Measurements from ENCODE around the gene PRELID1. TPM values are rescaled to one million over a fixed set of nuclear protein-coding genes. Genes with fewer than 3 reads are reported as not detected.
"Not testable (repeated sequence)": the region's sequence is repeated elsewhere in the genome, so short reads cannot be mapped to it uniquely, and the experiment has no call there.

Gene PRELID1
- total RNA-seq = 49.8 TPM
- long read RNA-seq, transcript PRELID1-201 (5 exons, 1,261 nt) = major isoform, 129 of 135 reads
- long read RNA-seq, partial matches to known transcripts = 2 of 135 reads
- long read RNA-seq, other reads (novel, unspliced or antisense) = 3 of 135 reads

GRCh38 chr5:177303121-177303924 lies at the start of gene PRELID1, which contains the start of gene RAB24:
Gene PRELID1 (plus strand): TSS chr5:177303799. CDS start chr5:177303986, 187 bp downstream.
Gene RAB24 (minus strand): TSS chr5:177303719. CDS start chr5:177303288, 431 bp downstream.
- intact Hi-C loops (cut with DNase I) = loop anchor here (5.0 kb wide), 2 partner anchors 171 to 191 kb away; partner anchors contain the start of gene NSD1

GRCh38 chr5:177256296-177256695 lies 47.3 kb upstream of the PRELID1 start:
- no peak for DNase-seq (ENCODE audit: low spot score)
- intact Hi-C loops (cut with DNase I) = no loop called here

More at GRCh38 chr5:177303121-177303924, at the start of gene PRELID1, which contains the start of gene RAB24:
- peak; percentile 95 for DNase-seq (ENCODE audit: low spot score)

GRCh38 chr5:177258711-177259110 lies 44.9 kb upstream of the PRELID1 start:
- DNase-seq (ENCODE audit: low spot score); intact Hi-C loops (cut with DNase I): not testable (repeated sequence)

GRCh38 chr5:177260961-177261360 lies 42.6 kb upstream of the PRELID1 start:
- intact Hi-C loops (cut with DNase I) = no loop called here
- no peak for DNase-seq (ENCODE audit: low spot score)

- DNase-seq (ENCODE audit: low spot score) = no peak
- intact Hi-C loops (cut with DNase I) = no loop called here
Observed at GRCh38 chr5:177261510-177261909, 42.1 kb upstream of the PRELID1 start.

- no peak for DNase-seq (ENCODE audit: low spot score)
- intact Hi-C loops (cut with DNase I) = no loop called here
Observed at GRCh38 chr5:177264178-177264577, 39.4 kb upstream of the PRELID1 start.

GRCh38 chr5:177265395-177265794 lies 38.2 kb upstream of the PRELID1 start:
- intact Hi-C loops (cut with DNase I) = no loop called here

GRCh38 chr5:177269232-177269895 lies 34.2 kb upstream of the PRELID1 start:
- intact Hi-C loops (cut with DNase I) = no loop called here
- DNase-seq (ENCODE audit: low spot score) = no peak

More at GRCh38 chr5:177265395-177265794, 38.2 kb upstream of the PRELID1 start:
- DNase-seq (ENCODE audit: low spot score) = no peak

GRCh38 chr5:177269976-177270375 lies 33.6 kb upstream of the PRELID1 start:
- intact Hi-C loops (cut with DNase I) = no loop called here
- DNase-seq (ENCODE audit: low spot score) = no peak

GRCh38 chr5:177270653-177271052 lies 32.9 kb upstream of the PRELID1 start:
- intact Hi-C loops (cut with DNase I) = no loop called here
- DNase-seq (ENCODE audit: low spot score) = no peak

- DNase-seq (ENCODE audit: low spot score) = no peak
- intact Hi-C loops (cut with DNase I) = no loop called here
Observed at GRCh38 chr5:177271113-177271512, 32.5 kb upstream of the PRELID1 start.

GRCh38 chr5:177275883-177276282 lies 27.7 kb upstream of the PRELID1 start:
- intact Hi-C loops (cut with DNase I) = no loop called here
- no peak for DNase-seq (ENCODE audit: low spot score)

- intact Hi-C loops (cut with DNase I) = no loop called here
- no peak for DNase-seq (ENCODE audit: low spot score)
Observed at GRCh38 chr5:177276886-177277285, 26.7 kb upstream of the PRELID1 start.

GRCh38 chr5:177288191-177288590 lies 15.4 kb upstream of the PRELID1 start:
- intact Hi-C loops (cut with DNase I) = no loop called here

GRCh38 chr5:177290816-177291596 lies 12.6 kb upstream of the PRELID1 start:
- intact Hi-C loops (cut with DNase I) = no loop called here
- DNase-seq (ENCODE audit: low spot score) = no peak

More at GRCh38 chr5:177288191-177288590, 15.4 kb upstream of the PRELID1 start:
- DNase-seq (ENCODE audit: low spot score) = no peak

GRCh38 chr5:177291735-177292134 lies 11.9 kb upstream of the PRELID1 start:
- intact Hi-C loops (cut with DNase I) = no loop called here
- no peak for DNase-seq (ENCODE audit: low spot score)

GRCh38 chr5:177293819-177294581 lies 9.6 kb upstream of the PRELID1 start:
- no peak for DNase-seq (ENCODE audit: low spot score)
- intact Hi-C loops (cut with DNase I) = no loop called here

GRCh38 chr5:177294632-177295031 lies 9.0 kb upstream of the PRELID1 start:
- intact Hi-C loops (cut with DNase I) = no loop called here
- no peak for DNase-seq (ENCODE audit: low spot score)

GRCh38 chr5:177295924-177296323 lies 7.7 kb upstream of the PRELID1 start:
- intact Hi-C loops (cut with DNase I) = no loop called here
- DNase-seq (ENCODE audit: low spot score) = no peak
